H1 (cell line): Measurements from ENCODE around the gene PEPD. TPM values are rescaled to one million over a fixed set of nuclear protein-coding genes. Genes with fewer than 3 reads are reported as not detected.

Source experiments
- CTCF ChIA-PET: fragments of 300-600 bp; sonication (Branson Sonifier 250); formaldehyde crosslinking; loops from one replicate; lab custom pipeline; 2021; ENCODE audit not compliant: partially characterized antibody; lab: Charles Lee
- POLR2A ChIA-PET: fragments of 300-600 bp; sonication (Branson Sonifier 250); formaldehyde crosslinking; loops from one replicate; lab custom pipeline; 2021; ENCODE audit warnings: inconsistent platforms; ENCODE audit not compliant: partially characterized antibody; lab: Charles Lee
- DNase-seq, 2 experiments: peaks; one replicate each; pipeline versions ENCODE4 v3.0.0 to v3.0.0-alpha.2; 2010 to 2022; ENCODE audit warnings: low spot score in 2 of 2, low read depth in 1 of 2, mixed read lengths in 1 of 2
- FAIRE-seq: peaks from 2 replicates; lab custom pipeline; 2011; peaks lifted over from hg19 to GRCh38; lab: Jason Lieb, UNC
- H2AFZ ChIP-seq: 2 replicates; pipeline ENCODE4 v1.8.1; 2012; ENCODE audit warnings: low read length, inconsistent platforms
- H2AK5ac ChIP-seq: 2 replicates; pipeline ENCODE4 v1.6.1; 2013; ENCODE audit warnings: low read depth, low read length
- H2BK120ac ChIP-seq: replicated peaks from 2 replicates; pipeline ENCODE3; 2013; ENCODE audit warnings: low read depth, low read length, inconsistent platforms
- H2BK12ac ChIP-seq: 2 replicates; pipeline ENCODE4 v1.6.1; 2013; ENCODE audit warnings: low read depth, low read length
- H2BK15ac ChIP-seq: 2 replicates; pipeline ENCODE4 v1.6.1; 2013; ENCODE audit warnings: low read length
- H2BK20ac ChIP-seq: 2 replicates; pipeline ENCODE4 v1.6.1; 2013; ENCODE audit warnings: low read length
- H2BK5ac ChIP-seq: 2 replicates; pipeline ENCODE4 v1.6.1; 2013; ENCODE audit warnings: low read depth, low read length
- H3K14ac ChIP-seq: 2 replicates; pipeline ENCODE4 v1.6.1; 2013; ENCODE audit warnings: inconsistent platforms; ENCODE audit not compliant: insufficient read length
- H3K18ac ChIP-seq: 2 replicates; pipeline ENCODE4 v1.6.1; 2013; ENCODE audit warnings: low read length; ENCODE audit errors: extremely low read depth
- H3K23ac ChIP-seq: 2 replicates; pipeline ENCODE4 v1.6.1; 2013; ENCODE audit warnings: inconsistent platforms; ENCODE audit not compliant: insufficient read length
- H3K23me2 ChIP-seq: 2 replicates; pipeline ENCODE4 v1.6.1; 2013; ENCODE audit warnings: low read depth, low read length
- H3K27ac ChIP-seq: 2 replicates; pipeline ENCODE4 v1.6.1; 2011; ENCODE audit warnings: low read depth, low read length, inconsistent platforms
- H3K27me3 ChIP-seq, 4 experiments: replicated peaks in 1 of 4; 1 replicate in 1 of 4; 2 replicates in 3 of 4; pipeline versions ENCODE4 v1.6.1 to v1.8.1; 2011 to 2013; ENCODE audit warnings: low read length in 3 of 4, mild to moderate bottlenecking in 3 of 4, inconsistent platforms in 2 of 4, mixed read lengths in 2 of 4, moderate library complexity in 1 of 4; ENCODE audit not compliant: control insufficient read depth in 3 of 4, insufficient read depth in 3 of 4; ENCODE audit errors: extremely low read depth in 1 of 4
- H3K36me3 ChIP-seq, 4 experiments: 2 replicates each; pipeline versions ENCODE4 v1.6.1 to v1.8.1; 2011 to 2013; ENCODE audit warnings: mild to moderate bottlenecking in 4 of 4, low read length in 3 of 4, moderate library complexity in 2 of 4, control low read depth in 1 of 4, inconsistent platforms in 1 of 4; ENCODE audit not compliant: insufficient read depth in 4 of 4, control insufficient read depth in 2 of 4
- H3K4ac ChIP-seq: replicated peaks from 2 replicates; pipeline ENCODE3; 2013; ENCODE audit warnings: low read length, low read depth, mixed read lengths, inconsistent platforms; ENCODE audit not compliant: insufficient read length
- H3K4me1 ChIP-seq, 4 experiments: replicated peaks in 1 of 4; 1 replicate in 1 of 4; 2 replicates in 3 of 4; pipeline versions ENCODE4 v1.6.1 to v1.8.1; 2011 to 2013; ENCODE audit warnings: low read length in 3 of 4, inconsistent platforms in 2 of 4, mixed read lengths in 1 of 4; ENCODE audit not compliant: insufficient read depth in 4 of 4, control insufficient read depth in 3 of 4
- H3K4me2 ChIP-seq, 2 experiments: 2 replicates each; pipeline versions ENCODE4 v1.6.1 to v1.8.1; 2011 to 2013; ENCODE audit warnings: low read depth in 2 of 2, low read length in 2 of 2, control low read depth in 1 of 2, inconsistent platforms in 1 of 2, mild to moderate bottlenecking in 1 of 2; ENCODE audit not compliant: insufficient read depth in 1 of 2
- H3K4me3 ChIP-seq, 4 experiments: fragments of 200-600, 300-600 bp in 1 of 4; sonication (generic), shearing (Covaris generic), sonication (Bioruptor Twin) in 1 of 4; 2 replicates each; pipeline versions ENCODE4 v1.5.1 to v1.8.1; 2011 to 2016; ENCODE audit warnings: low read length in 4 of 4, low read depth in 3 of 4, control low read depth in 2 of 4, inconsistent platforms in 2 of 4, mild to moderate bottlenecking in 2 of 4, mixed read lengths in 1 of 4, moderate library complexity in 1 of 4; ENCODE audit not compliant: insufficient read depth in 2 of 4; ENCODE audit errors: extremely low read depth in 1 of 4
- H3K56ac ChIP-seq: replicated peaks from 2 replicates; pipeline ENCODE3; 2013; ENCODE audit warnings: low read depth, mild to moderate bottlenecking, mixed read lengths, low read length, inconsistent platforms; ENCODE audit not compliant: insufficient read length
- H3K79me1 ChIP-seq: 2 replicates; pipeline ENCODE4 v1.6.1; 2013; ENCODE audit warnings: low read depth, low read length, control low read depth
- H3K79me2 ChIP-seq, 2 experiments: 2 replicates each; pipeline versions ENCODE4 v1.6.1 to v1.8.1; 2012 to 2013; ENCODE audit warnings: low read length in 2 of 2, mild to moderate bottlenecking in 2 of 2, inconsistent platforms in 1 of 2; ENCODE audit not compliant: insufficient read depth in 2 of 2, control insufficient read depth in 1 of 2
- H3K9ac ChIP-seq, 4 experiments: replicated peaks in 1 of 4; 1 replicate in 1 of 4; 2 replicates in 3 of 4; pipeline versions ENCODE4 v1.6.1 to v1.8.1; 2011 to 2013; ENCODE audit warnings: low read depth in 3 of 4, low read length in 3 of 4, control low read depth in 2 of 4, mild to moderate bottlenecking in 2 of 4, moderate library complexity in 2 of 4, inconsistent platforms in 1 of 4; ENCODE audit errors: extremely low read depth in 1 of 4
- H3K9me3 ChIP-seq, 2 experiments: 2 replicates each; pipeline versions ENCODE4 v1.6.1 to v1.8.1; 2012 to 2013; ENCODE audit warnings: mild to moderate bottlenecking in 2 of 2, moderate library complexity in 2 of 2, control low read depth in 1 of 2, inconsistent platforms in 1 of 2, low read depth in 1 of 2, low read length in 1 of 2, mixed read lengths in 1 of 2; ENCODE audit not compliant: insufficient read depth in 2 of 2
- H4K20me1 ChIP-seq, 2 experiments: replicated peaks in 1 of 2; 2 replicates each; pipeline versions ENCODE3 to v1.8.1; 2011 to 2013; ENCODE audit warnings: inconsistent platforms in 2 of 2, low read length in 2 of 2, mild to moderate bottlenecking in 1 of 2; ENCODE audit not compliant: insufficient read depth in 2 of 2, control insufficient read depth in 1 of 2
- H4K5ac ChIP-seq: 2 replicates; pipeline ENCODE4 v1.6.1; 2013; ENCODE audit warnings: low read length, low read depth, mixed read lengths, inconsistent platforms; ENCODE audit not compliant: insufficient read length
- H4K8ac ChIP-seq: 2 replicates; pipeline ENCODE4 v1.8.0; 2013; ENCODE audit warnings: mild to moderate bottlenecking, moderate library complexity, low read length, inconsistent platforms; ENCODE audit not compliant: insufficient read depth; ENCODE audit errors: extremely low read depth
- H4K91ac ChIP-seq: replicated peaks from 2 replicates; pipeline ENCODE3; 2013; ENCODE audit warnings: low read length, mixed read lengths, inconsistent platforms; ENCODE audit not compliant: insufficient read length
- CEBPB ChIP-seq: IDR thresholded peaks from 2 replicates; pipeline ENCODE4 v1.6.1; 2012; ENCODE audit warnings: low read depth, low read length
- TBP ChIP-seq: IDR thresholded peaks from 2 replicates; pipeline ENCODE4 v1.6.1; 2011; ENCODE audit warnings: low read depth, low read length, improper control_type of control experiment
- WGBS, 2 experiments: shearing (Covaris generic) in 1 of 2; methylation state at CpG; one replicate each; pipeline versions ENCODE4 v1.1.6 to v1.1.7; 2013 to 2015; ENCODE audit warnings: low lambda C conversion rate in 2 of 2, mixed read lengths in 2 of 2, inconsistent platforms in 1 of 2, low coverage in 1 of 2, missing lambda C conversion rate in 1 of 2; ENCODE audit not compliant: insufficient replicate concordance in 2 of 2, insufficient coverage in 1 of 2, insufficient read length in 1 of 2; ENCODE audit errors: extremely low coverage in 1 of 2, missing lambda C conversion rate in 1 of 2; 5-methylcytosine and 5-hydroxymethylcytosine counted together
- polyA plus RNA-seq, 7 experiments: library from polyadenylated mRNA; depleted of rRNA in 3 of 7; stranded (reverse) in 5 of 7; unstranded in 2 of 7; fragments of >200 nt in 5 of 7; fragments of 200-250 nt in 2 of 7; gene quantifications; 1 replicate in 5 of 7; 2 replicates in 1 of 7; 4 replicates in 1 of 7; pipeline versions ENCODE4 v1.2.1 to v1.2.3, GENCODE V29; 2011 to 2013; ENCODE audit warnings: missing spikeins in 2 of 7, mixed read lengths in 2 of 7
- total RNA-seq: library from RNA; stranded (reverse); fragmentation: NEBNext Ultra II Directional; extraction: Animal tissue kit (Norgen Biotek cat#: 25700); gene quantifications from 2 replicates; pipeline ENCODE4 v1.2.1, GENCODE V29; 2021

Gene PEPD
- total and polyA plus RNA-seq, 2 of the 8 experiments (the other 6 are each of a cell fraction or from before 2014, with no cell fraction given) = 84.1 to 178 TPM

GRCh38 chr19:33390101-33390907, 131.3 kb downstream of the PEPD start:
- H3K23me2 ChIP-seq = no peaks in the 10 kb centered on the region
- no peaks in the 10 kb centered on the region for H3K27me3 ChIP-seq
- H3K4me3 ChIP-seq = no peak overlapping the region
- no peak overlapping the region for H3K9ac ChIP-seq
- H3K79me1 ChIP-seq = peaks cover 7% of the 10 kb centered on the region; the same call in 1 of the 2 replicates
- no peak overlapping the region for H3K18ac ChIP-seq
- FAIRE-seq (no peak), DNase-seq (no peak)
- no peak overlapping the region for H2AFZ ChIP-seq
- H3K27ac ChIP-seq = no peak overlapping the region
- H3K56ac ChIP-seq = no peak overlapping the region
- H2BK5ac ChIP-seq = no peak overlapping the region
- H3K4me2 ChIP-seq = no peak overlapping the region
- H3K79me2 ChIP-seq = peaks cover 0 to 5% of the 10 kb centered on the region in 2 experiments; a peak in 1 of 4 replicates
- no peak overlapping the region for H3K23ac ChIP-seq
- no peak overlapping the region for H3K4ac ChIP-seq
- no peaks in the 10 kb centered on the region for H3K9me3 ChIP-seq
- no peak overlapping the region for H2BK120ac ChIP-seq
- H3K14ac ChIP-seq = no peak overlapping the region
- ChIA-PET POLR2A (interaction anchor here (0.8 to 10.4 kb wide), 3 partner anchors 9 to 18 kb away, joined by 3 to 87 read pairs (median 7); partner anchors contain the start of gene CEBPG), CTCF (interaction anchor here (1.0 to 24.5 kb wide), 4 partner anchors 9 to 149 kb away, joined by 3 to 426 read pairs (median 5); no protein-coding TSS in a partner anchor)
- 91% methylated on average over 18 of the region's 19 CpGs; no CpG with 5 or more reads in 1 of the 2 experiments for WGBS, 2 experiments
- no peak overlapping the region for H2AK5ac ChIP-seq
- no peak overlapping the region for H2BK12ac ChIP-seq
- peaks cover 0 to 3% (median 0%) of the 10 kb centered on the region in 4 experiments; a peak in 1 of 8 replicates for H3K36me3 ChIP-seq
- peaks cover 4 to 18% of the 10 kb centered on the region in 2 experiments for H4K20me1 ChIP-seq
- peaks cover 0 to 3% (median 1%) of the 10 kb centered on the region in 4 experiments; a peak in 2 of 7 replicates for H3K4me1 ChIP-seq
- peak overlapping the region; percentile 43; the same call in 1 of the 2 replicates for H4K8ac ChIP-seq
- no peak overlapping the region for H2BK15ac ChIP-seq
- H4K91ac ChIP-seq = no peak overlapping the region
- no peak for TF ChIP-seq TBP
- TF ChIP-seq CEBPB = peak; percentile 47; the same call in 1 of the 2 replicates
- no peak overlapping the region for H4K5ac ChIP-seq
- no peak overlapping the region for H2BK20ac ChIP-seq
